ENCODE measurements around the gene FAM124A.

DNA sequence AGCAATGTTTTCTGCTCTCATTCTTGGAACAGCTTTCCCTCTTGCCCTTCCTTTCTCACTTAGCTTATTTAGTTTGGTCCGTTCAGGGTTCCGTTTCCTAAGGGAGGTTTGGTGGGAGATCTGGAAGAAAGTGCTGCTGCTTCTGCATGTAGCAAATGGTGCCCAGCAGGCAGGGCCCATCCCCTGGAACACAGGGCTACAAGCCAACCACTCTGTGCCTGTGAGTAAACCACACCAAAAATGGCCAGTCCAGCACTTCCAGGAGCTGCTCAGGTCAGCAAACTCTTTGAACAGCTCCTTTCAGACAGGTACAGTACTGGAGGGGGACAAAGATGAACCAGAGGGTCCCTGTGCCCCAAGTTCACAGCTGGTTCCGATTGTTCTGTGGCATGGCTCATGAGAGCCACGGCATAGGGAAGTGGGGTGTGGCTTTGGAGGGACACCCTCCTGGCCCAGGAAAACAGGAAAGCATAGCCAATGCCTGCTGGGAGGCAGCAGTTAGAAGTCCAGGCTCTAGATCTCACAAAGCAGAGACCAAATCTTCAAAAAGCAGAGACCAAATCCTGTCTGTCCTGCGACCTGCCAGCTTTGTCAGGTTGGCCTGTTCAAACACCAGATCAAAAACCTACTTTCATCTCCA is 39.5 kb downstream of the FAM124A start:
- no peak for TF ChIP-seq POLR2A (IDR thresholded peaks at IDR 0.05)
- no peak for TF ChIP-seq CTCF (IDR thresholded peaks at IDR 0.05)

Data from upper lobe of left lung (tissue), 4 donors.